Activated CD8-positive, alpha-beta memory T cell treated with anti-CD3 and anti-CD28 coated beads, Interleukin-2, amount 50 U/mL, for 1 hour (primary cell): ENCODE results near the gene ABCD3.

ENCODE experiments used
- DNase-seq: peaks from one replicate; pipeline ENCODE4 v3.0.0-alpha.2; 2020; ENCODE audit errors: extremely low read depth

The ABCD3 gene

GRCh38 chr1:94526152-94526980 lies 108.2 kb downstream of the ABCD3 start:
- DNase-seq, result no peak

GRCh38 chr1:94527447-94528031 lies 109.3 kb downstream of the ABCD3 start:
- DNase-seq, result no peak

GRCh38 chr1:94528299-94528698 lies 110.1 kb downstream of the ABCD3 start:
- no peak for DNase-seq

GRCh38 chr1:94528826-94529225 lies 110.6 kb downstream of the ABCD3 start:
- DNase-seq, result no peak

- no peak for DNase-seq
These were observed 111.2 kb downstream of the ABCD3 start for GRCh38 chr1:94529416-94529815.

GRCh38 chr1:94530373-94530878 lies 112.2 kb downstream of the ABCD3 start:
- DNase-seq, result no peak

GRCh38 chr1:94531664-94532063 lies 113.5 kb downstream of the ABCD3 start:
- no peak for DNase-seq

- DNase-seq, result no peak
These were observed 113.9 kb downstream of the ABCD3 start for GRCh38 chr1:94532077-94532476.

GRCh38 chr1:94535095-94535494 lies 116.9 kb downstream of the ABCD3 start:
- no peak for DNase-seq

- no peak for DNase-seq
These were observed 117.7 kb downstream of the ABCD3 start for GRCh38 chr1:94535879-94536278.

GRCh38 chr1:94537254-94537653 lies 119.1 kb downstream of the ABCD3 start:
- DNase-seq, result no peak

- DNase-seq, result no peak
These were observed 120.1 kb downstream of the ABCD3 start for GRCh38 chr1:94538243-94538827.

- no peak for DNase-seq
These were observed 121.3 kb downstream of the ABCD3 start for GRCh38 chr1:94539496-94539895.

- no peak for DNase-seq
These were observed 122.5 kb downstream of the ABCD3 start for GRCh38 chr1:94540440-94541245.

GRCh38 chr1:94541246-94542087 lies 123.3 kb downstream of the ABCD3 start, which contains the start of gene F3:
Gene F3 (minus strand): TSS chr1:94541759. CDS start chr1:94541636, 123 bp downstream.
- no peak for DNase-seq

GRCh38 chr1:94542088-94542870 lies 124.1 kb downstream of the ABCD3 start:
- DNase-seq, result no peak

- DNase-seq, result no peak
These were observed 124.8 kb downstream of the ABCD3 start for GRCh38 chr1:94543001-94543400.

GRCh38 chr1:94543893-94544635 lies 125.9 kb downstream of the ABCD3 start:
- no peak for DNase-seq

- no peak for DNase-seq
These were observed 126.7 kb downstream of the ABCD3 start for GRCh38 chr1:94544706-94545490.
